ENCODE measurements around the gene SRGAP1. TPM values are rescaled to one million over a fixed set of nuclear protein-coding genes. Genes with fewer than 3 reads are reported as not detected.

The SRGAP1 gene
- total and polyA plus RNA-seq, 2 of the 4 experiments (the other 2 are of a cell fraction), result 10.0 to 10.2 TPM

DNA sequence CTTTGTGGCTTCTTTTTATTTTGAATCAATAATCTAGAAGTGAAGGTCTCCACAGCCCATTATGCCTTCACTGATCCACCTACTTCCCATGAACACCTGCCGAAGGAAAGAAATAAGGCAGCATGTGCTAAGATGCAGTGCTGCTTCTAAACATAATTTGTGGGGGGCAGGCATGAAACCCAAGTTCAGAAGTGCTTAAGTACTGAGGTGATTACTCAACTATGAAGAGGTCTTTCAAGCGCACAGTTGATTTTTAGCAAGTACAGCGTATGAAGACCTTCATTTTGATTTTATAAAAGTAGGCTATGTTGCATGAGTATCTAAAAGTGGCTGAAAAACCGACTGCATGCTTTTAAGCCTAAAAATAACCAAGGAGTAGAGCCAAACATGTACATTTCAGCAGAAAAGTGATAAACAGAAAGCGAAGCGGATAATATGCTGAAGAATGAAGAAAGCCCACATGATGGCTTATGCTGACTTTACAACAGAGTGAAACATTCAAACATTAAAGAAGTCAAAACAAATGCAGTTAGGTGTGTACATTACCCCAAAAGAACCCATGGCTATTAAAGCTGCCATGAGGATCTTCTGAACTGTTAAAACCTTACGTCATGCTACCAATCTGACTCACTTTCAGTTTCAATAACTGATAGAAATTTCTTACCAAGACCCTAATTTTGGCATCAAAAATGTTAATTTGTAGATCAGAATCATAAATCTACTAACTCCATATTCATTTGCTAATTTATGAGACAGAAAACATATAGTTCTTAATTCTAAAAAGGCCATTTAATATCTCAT, 348.3 kb downstream of the SRGAP1 start (continued):
- no peak for TF ChIP-seq RFX5 (IDR thresholded peaks at IDR 0.05; ENCODE audit: low read depth, low read length)

- peaks cover 2% of the 10 kb centered on the region; the same call in 1 of the 2 replicates for H3K36me3 ChIP-seq (ENCODE audit: control insufficient read depth, insufficient read depth, low read length)
- CTCF ChIA-PET, result interaction anchor here (0.6 kb wide), 1 partner anchor 79 kb away, joined by 3 read pairs; no protein-coding TSS in a partner anchor
- H4K91ac ChIP-seq (ENCODE audit: insufficient read depth, low read depth, low read length), result no peak overlapping the region
- H3K56ac ChIP-seq (ENCODE audit: extremely low read depth, insufficient read depth, low read length), result no peak overlapping the region
- H3K9me3 ChIP-seq (ENCODE audit: control insufficient read depth, insufficient read depth, low read length), result no peaks in the 10 kb centered on the region
- H3K4me2 ChIP-seq (ENCODE audit: low read depth, low read length), result no peak overlapping the region
- no peak overlapping the region for H2BK20ac ChIP-seq (ENCODE audit: low read depth, low read length)
- no peak overlapping the region for H2BK15ac ChIP-seq (ENCODE audit: low read depth, low read length)
- no peak overlapping the region for H3K9ac ChIP-seq (ENCODE audit: low read depth, low read length)
- no peak overlapping the region for H3K27ac ChIP-seq (ENCODE audit: insufficient read depth, low read length)
- no peak overlapping the region for H3K18ac ChIP-seq (ENCODE audit: low read depth, low read length)
- dilution Hi-C loops (cut with HindIII; ENCODE audit: low sequenced_read_pairs, unreplicated experiment), result no loop called here
- H4K8ac ChIP-seq (ENCODE audit: low read depth in 2 of 2, low read length in 2 of 2), result no peak overlapping the region
- no peak overlapping the region for H3K14ac ChIP-seq (replicated peaks; ENCODE audit: low read depth, low read length)
- no peak overlapping the region for H2AK9ac ChIP-seq (replicated peaks; ENCODE audit: low read depth, low read length, poor library complexity)
- no peak overlapping the region for H2AFZ ChIP-seq (replicated peaks; ENCODE audit: low read length, poor library complexity)
- H3K27me3 ChIP-seq (ENCODE audit: control insufficient read depth, insufficient read depth, low read length), result no peaks in the 10 kb centered on the region
- H2AK5ac ChIP-seq (ENCODE audit: low read depth, low read length), result no peak overlapping the region
- in situ Hi-C loops (cut with MboI; ENCODE audit: low sequenced_read_pairs), result no loop called here
- no peaks in the 10 kb centered on the region for H3K9me1 ChIP-seq (ENCODE audit: insufficient read depth, low read length)
- no peak for DNase-seq
- ATAC-seq (ENCODE audit: low read depth), result no peak
- H3K79me1 ChIP-seq (ENCODE audit: low read depth in 1 of 2, low read length in 2 of 2), result no peaks in the 10 kb centered on the region
- H4K20me1 ChIP-seq (ENCODE audit: insufficient read depth, low read length), result no peaks in the 10 kb centered on the region
- H3K23ac ChIP-seq (ENCODE audit: low read depth, low read length), result no peak overlapping the region
- WGBS, 2 experiments (ENCODE audit: extremely low coverage in 2 of 2, insufficient read length in 1 of 2), result 100% methylated on average over 1 of the region's 6 CpGs; no CpG with 5 or more reads in 1 of the 2 experiments
- BruUV-seq (replicated peaks), result no TSS peak
- no peak overlapping the region for H4K5ac ChIP-seq (ENCODE audit: low read depth, low read length)
- intact Hi-C loops (cut with micrococcal nuclease), result no loop called here
- no peak overlapping the region for H2BK120ac ChIP-seq (ENCODE audit: low read depth, low read length)
- H2BK5ac ChIP-seq (ENCODE audit: low read depth, low read length, poor library complexity, severe bottlenecking), result no peak overlapping the region
- TF ChIP-seq CEBPB (IDR thresholded peaks at IDR 0.05; ENCODE audit: low read depth, low read length) (no peak), FOS (IDR thresholded peaks at IDR 0.05; ENCODE audit: low read depth, low read length) (no peak), RAD21 (IDR thresholded peaks at IDR 0.05; ENCODE audit: low read length) (no peak), CTCF (conservative IDR thresholded peaks at IDR 0.05; ENCODE audit: low read depth, low read length) (no peak), MAZ (IDR thresholded peaks at IDR 0.05; ENCODE audit: borderline replicate concordance, low read depth, low read length) (no peak)
- H3K4ac ChIP-seq (ENCODE audit: low read depth, low read length), result no peak overlapping the region
- no peak overlapping the region for H3K4me3 ChIP-seq (ENCODE audit: insufficient read depth, low read depth, low read length)
- POLR2A ChIA-PET (ENCODE audit: unreplicated experiment), result no interaction called here
- peaks cover 3% of the 10 kb centered on the region for H3K4me1 ChIP-seq (ENCODE audit: control insufficient read depth, insufficient read depth, low read length)
Observed at GRCh38 chr12:64193931-64194330, 349.4 kb downstream of the SRGAP1 start.
